Activated CD8-positive, alpha-beta T cell treated with anti-CD3 and anti-CD28 coated beads for 36 hours (primary cell): ENCODE data around the gene TBC1D14. TPM values are rescaled to one million over a fixed set of nuclear protein-coding genes. Genes with fewer than 3 reads are reported as not detected.
A peak's percentile ranks its signal among the peaks of the same experiment; 100 is the strongest.

Source experiments
- ATAC-seq: fragments of 200-7000 bp; cut with Tn5 transposase; one replicate; pipeline ENCODE4 v1.10.0; 2021; ENCODE audit warnings: mild to moderate bottlenecking, moderate library complexity
- CTCF ChIA-PET: fragments of 350-600 bp; sonication (Branson Sonifier 250); formaldehyde crosslinking; loops from one replicate; lab custom pipeline; 2021; ENCODE audit warnings: antibody characterized with exemption; lab: Charles Lee
- POLR2A ChIA-PET: fragments of 350-600 bp; sonication (Branson Sonifier 250); formaldehyde crosslinking; loops from one replicate; lab custom pipeline; 2021; ENCODE audit warnings: antibody characterized with exemption; lab: Charles Lee
- DNase-seq: peaks from one replicate; pipeline ENCODE4 v3.0.0-alpha.2; 2020
- H3K27ac Mint-ChIP-seq: one replicate; pipeline ENCODE4 v1.8.0; 2021; ENCODE audit warnings: mild to moderate bottlenecking, mixed read lengths
- H3K27me3 Mint-ChIP-seq: one replicate; pipeline ENCODE4 v1.8.0; 2021; ENCODE audit warnings: mixed read lengths
- H3K36me3 Mint-ChIP-seq: one replicate; pipeline ENCODE4 v1.8.0; 2021; ENCODE audit warnings: low read depth, mixed read lengths
- H3K4me1 Mint-ChIP-seq: one replicate; pipeline ENCODE4 v1.8.0; 2021; ENCODE audit warnings: low read depth, mixed read lengths
- H3K4me3 Mint-ChIP-seq: one replicate; pipeline ENCODE4 v1.8.0; 2021; ENCODE audit warnings: mild to moderate bottlenecking, moderate library complexity, mixed read lengths
- H3K9me3 Mint-ChIP-seq: one replicate; pipeline ENCODE4 v1.8.0; 2021; ENCODE audit warnings: mixed read lengths
- intact Hi-C: fragments of 100-400 bp; cut with micrococcal nuclease; formaldehyde crosslinking; loops from one replicate; pipeline ENCODE4 v1.10.0; 2022
- total RNA-seq, 2 experiments: library from RNA; stranded (reverse); gene quantifications; one replicate each; pipeline ENCODE4 v1.2.3, GENCODE V29; 2021
- TF ChIP-seq, protein P1 (sequence below): fragments of 200-600 bp; IDR thresholded peaks from one replicate; pipeline ENCODE4 v1.8.0; 2022; ENCODE audit warnings: antibody characterized with exemption, mild to moderate bottlenecking

Gene TBC1D14
- total RNA-seq, 2 experiments from 2014 or later = 34.7 to 36.3 TPM

DNA sequence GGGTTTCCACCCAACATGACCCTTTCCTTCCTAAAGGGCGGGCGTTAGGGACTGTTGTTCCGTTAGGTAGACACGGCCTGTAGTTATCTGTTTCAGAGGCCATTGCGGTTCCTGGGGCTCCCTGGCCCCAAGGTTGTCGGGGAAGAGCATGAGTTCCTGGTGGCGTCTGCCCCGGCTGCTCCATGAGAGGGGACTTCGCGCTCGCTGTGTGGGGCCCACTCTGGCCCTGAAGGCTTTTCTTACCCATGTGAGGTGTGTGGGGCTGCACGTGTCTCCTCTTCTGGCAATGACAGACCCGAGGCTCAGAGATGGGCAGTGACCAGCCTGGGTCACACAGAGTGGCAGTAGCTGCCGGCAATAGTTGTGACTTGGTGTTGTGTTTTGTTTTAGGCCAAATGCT lies 142.7 kb downstream of the TBC1D14 start:
- TF ChIP-seq, protein P1, sequence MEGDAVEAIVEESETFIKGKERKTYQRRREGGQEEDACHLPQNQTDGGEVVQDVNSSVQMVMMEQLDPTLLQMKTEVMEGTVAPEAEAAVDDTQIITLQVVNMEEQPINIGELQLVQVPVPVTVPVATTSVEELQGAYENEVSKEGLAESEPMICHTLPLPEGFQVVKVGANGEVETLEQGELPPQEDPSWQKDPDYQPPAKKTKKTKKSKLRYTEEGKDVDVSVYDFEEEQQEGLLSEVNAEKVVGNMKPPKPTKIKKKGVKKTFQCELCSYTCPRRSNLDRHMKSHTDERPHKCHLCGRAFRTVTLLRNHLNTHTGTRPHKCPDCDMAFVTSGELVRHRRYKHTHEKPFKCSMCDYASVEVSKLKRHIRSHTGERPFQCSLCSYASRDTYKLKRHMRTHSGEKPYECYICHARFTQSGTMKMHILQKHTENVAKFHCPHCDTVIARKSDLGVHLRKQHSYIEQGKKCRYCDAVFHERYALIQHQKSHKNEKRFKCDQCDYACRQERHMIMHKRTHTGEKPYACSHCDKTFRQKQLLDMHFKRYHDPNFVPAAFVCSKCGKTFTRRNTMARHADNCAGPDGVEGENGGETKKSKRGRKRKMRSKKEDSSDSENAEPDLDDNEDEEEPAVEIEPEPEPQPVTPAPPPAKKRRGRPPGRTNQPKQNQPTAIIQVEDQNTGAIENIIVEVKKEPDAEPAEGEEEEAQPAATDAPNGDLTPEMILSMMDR = no peak
- H3K9me3 Mint-ChIP-seq = no peaks in the 10 kb centered on the region
- intact Hi-C loops = no loop called here
- H3K4me3 Mint-ChIP-seq = no peak overlapping the region
- DNase-seq (no peak), ATAC-seq (no peak)
- H3K27me3 Mint-ChIP-seq = no peaks in the 10 kb centered on the region
- H3K27ac Mint-ChIP-seq = peak overlapping the region; percentile 71
- POLR2A ChIA-PET = interaction anchor here (0.7 to 1.0 kb wide), 3 partner anchors 10 to 146 kb away, joined by 3 to 4 read pairs (median 3); partner anchors contain the start of gene GRPEL1
- H3K36me3 Mint-ChIP-seq = peaks cover 14% of the 10 kb centered on the region
- H3K4me1 Mint-ChIP-seq = peaks cover 33% of the 10 kb centered on the region
- CTCF ChIA-PET = interaction anchor here (0.7 to 2.4 kb wide), 2 partner anchors 9 to 19 kb away, joined by 3 to 6 read pairs; partner anchors contain the start of gene TADA2B

DNA sequence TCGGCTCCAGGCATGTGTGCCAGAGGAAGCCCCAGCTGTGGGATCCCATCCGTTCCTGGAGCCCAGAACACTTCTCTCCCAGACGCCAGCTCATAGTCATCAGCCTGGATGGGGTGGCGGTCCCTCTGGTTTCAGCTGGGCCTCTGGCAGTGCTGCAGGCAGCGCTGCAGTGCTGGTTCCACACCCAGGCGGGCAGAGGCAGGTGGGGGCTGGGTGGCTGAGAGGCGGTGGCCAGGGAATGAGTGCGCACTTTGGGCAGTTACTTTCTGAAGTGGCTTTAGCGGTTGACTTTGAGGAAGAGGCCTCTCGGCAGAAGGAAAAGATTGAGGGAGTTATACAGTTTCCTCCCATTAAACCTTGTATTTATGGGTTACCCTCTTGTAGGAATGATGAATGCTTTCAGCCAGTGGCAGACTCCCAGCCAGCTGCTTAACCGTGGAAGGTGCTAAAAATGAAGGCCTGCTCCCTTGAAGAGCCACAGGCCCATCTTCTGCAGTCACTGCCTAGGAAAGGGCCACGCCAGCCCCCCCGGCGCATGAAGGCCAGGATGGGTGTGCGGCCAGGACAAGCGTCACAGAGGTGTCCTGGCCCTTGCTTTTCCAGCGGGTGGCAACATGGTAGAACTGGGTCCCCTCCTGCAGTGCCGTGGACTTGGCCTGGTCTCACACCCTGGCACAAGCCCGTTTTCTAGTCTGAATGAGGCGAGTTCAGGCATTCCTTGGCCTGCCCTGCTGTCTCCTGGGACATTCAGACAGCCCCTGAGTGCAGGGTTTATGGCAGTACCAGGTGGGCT lies 143.5 kb downstream of the TBC1D14 start:
- H3K4me3 Mint-ChIP-seq = no peak overlapping the region
- ChIA-PET POLR2A (interaction anchor here (0.7 to 2.1 kb wide), 5 partner anchors 9 to 147 kb away, joined by 3 to 8 read pairs (median 3); partner anchors contain the start of gene GRPEL1), CTCF (interaction anchor here (0.7 to 2.4 kb wide), 4 partner anchors 10 to 179 kb away, joined by 3 to 6 read pairs (median 3); partner anchors contain the start of gene TADA2B)
- intact Hi-C loops = no loop called here
- peak overlapping the region; percentile 71 for H3K27ac Mint-ChIP-seq
- H3K9me3 Mint-ChIP-seq = no peaks in the 10 kb centered on the region
- H3K36me3 Mint-ChIP-seq = peaks cover 18% of the 10 kb centered on the region
- peaks cover 27% of the 10 kb centered on the region for H3K4me1 Mint-ChIP-seq
- ATAC-seq (peak; percentile 62), DNase-seq (peak; percentile 37)
- TF ChIP-seq, protein P1 = no peak
- H3K27me3 Mint-ChIP-seq = no peaks in the 10 kb centered on the region

DNA sequence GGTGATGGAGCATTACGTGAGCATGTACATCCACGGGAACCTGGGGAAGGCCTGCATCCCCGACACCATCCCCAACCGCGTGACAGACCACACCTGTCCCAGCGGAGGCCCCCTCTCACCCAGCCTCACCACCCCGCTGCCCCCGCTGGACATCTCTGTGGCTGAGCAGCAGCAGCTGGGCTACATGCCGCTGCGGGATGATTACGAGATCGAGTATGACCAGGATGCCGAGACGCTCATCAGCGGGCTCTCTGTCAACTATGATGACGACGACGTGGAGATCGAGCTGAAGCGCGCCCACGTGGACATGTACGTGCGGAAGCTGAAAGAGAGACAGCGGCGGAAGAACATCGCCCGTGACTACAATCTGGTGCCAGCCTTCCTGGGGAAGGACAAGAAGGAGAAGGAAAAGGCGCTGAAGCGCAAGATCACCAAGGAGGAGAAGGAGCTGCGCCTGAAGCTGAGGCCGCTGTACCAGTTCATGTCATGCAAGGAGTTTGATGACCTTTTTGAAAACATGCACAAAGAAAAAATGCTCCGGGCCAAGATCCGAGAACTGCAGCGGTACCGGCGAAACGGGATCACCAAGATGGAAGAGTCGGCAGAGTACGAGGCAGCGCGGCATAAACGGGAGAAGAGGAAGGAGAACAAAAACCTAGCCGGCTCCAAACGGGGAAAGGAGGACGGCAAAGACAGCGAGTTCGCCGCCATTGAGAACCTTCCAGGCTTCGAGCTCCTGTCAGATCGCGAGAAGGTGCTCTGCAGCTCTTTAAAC lies 144.7 kb downstream of the TBC1D14 start:
- no peak overlapping the region for H3K27ac Mint-ChIP-seq
- ChIA-PET CTCF (interaction anchor here (1.0 to 1.6 kb wide), 4 partner anchors 11 to 181 kb away, joined by 3 to 8 read pairs (median 4); partner anchors contain the start of genes GRPEL1 and TADA2B), POLR2A (interaction anchor here (0.7 to 10.2 kb wide), 4 partner anchors 9 to 131 kb away, joined by 3 to 67 read pairs (median 11); partner anchors contain the start of gene TADA2B)
- H3K4me1 Mint-ChIP-seq = peaks cover 30% of the 10 kb centered on the region
- TF ChIP-seq, protein P1 = no peak
- H3K4me3 Mint-ChIP-seq = no peak overlapping the region
- H3K9me3 Mint-ChIP-seq = no peaks in the 10 kb centered on the region
- no peak for DNase-seq
- H3K36me3 Mint-ChIP-seq = peaks cover 27% of the 10 kb centered on the region
- no peak for ATAC-seq
- intact Hi-C loops = no loop called here
- H3K27me3 Mint-ChIP-seq = no peaks in the 10 kb centered on the region

DNA sequence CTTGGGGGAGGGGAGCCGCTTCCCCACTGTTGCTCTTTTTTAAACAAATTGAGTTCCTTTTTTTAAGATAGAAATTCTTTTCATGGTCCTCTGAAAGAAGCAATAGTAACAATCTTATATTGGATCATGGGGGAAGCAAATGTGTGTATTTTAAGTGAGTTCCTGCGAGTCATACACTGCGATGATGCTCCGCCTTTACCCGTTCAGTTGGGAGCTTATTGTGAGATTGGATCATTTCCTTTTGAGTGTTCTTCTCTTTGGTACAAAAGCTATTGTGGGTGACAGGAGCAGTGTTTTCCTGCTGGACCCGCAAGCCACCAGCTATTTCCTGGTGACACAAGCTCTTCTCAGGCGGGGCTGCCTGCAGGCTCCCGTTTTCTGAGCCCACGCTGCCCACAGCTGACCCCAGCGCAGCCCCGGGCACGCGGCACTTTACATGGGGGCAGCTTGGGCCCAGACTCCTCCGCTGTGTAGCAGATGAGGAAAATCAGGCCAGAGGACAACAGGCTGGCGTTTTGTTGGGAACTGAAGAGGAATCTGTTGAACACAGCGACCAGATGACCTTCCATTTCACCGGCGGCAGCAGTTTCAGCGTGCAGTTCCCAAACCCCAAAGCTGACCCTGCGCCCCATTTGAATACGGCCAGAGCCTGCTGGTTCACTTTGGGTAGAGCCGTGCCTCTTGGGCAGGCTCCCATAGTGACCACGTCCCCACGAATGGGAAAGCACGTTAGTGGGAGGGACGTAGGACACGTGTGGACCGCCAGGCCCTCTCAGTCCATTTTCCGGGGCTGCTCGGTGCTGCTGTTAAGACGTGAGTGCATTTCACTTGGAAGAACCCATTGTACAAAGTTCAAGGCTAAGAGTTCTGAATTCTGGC lies 145.7 kb downstream of the TBC1D14 start:
- peaks cover 30% of the 10 kb centered on the region for H3K36me3 Mint-ChIP-seq
- CTCF ChIA-PET = interaction anchor here (1.3 to 1.8 kb wide), 4 partner anchors 10 to 15 kb away, joined by 3 to 8 read pairs (median 6); partner anchors contain the start of genes GRPEL1 and TADA2B
- intact Hi-C loops = no loop called here
- H3K27ac Mint-ChIP-seq = no peak overlapping the region
- TF ChIP-seq, protein P1 = no peak
- no peak overlapping the region for H3K4me3 Mint-ChIP-seq
- no peaks in the 10 kb centered on the region for H3K27me3 Mint-ChIP-seq
- peaks cover 26% of the 10 kb centered on the region for H3K4me1 Mint-ChIP-seq
- H3K9me3 Mint-ChIP-seq = no peaks in the 10 kb centered on the region
- DNase-seq = no peak
- ATAC-seq = no peak
- POLR2A ChIA-PET = interaction anchor here (2.1 to 10.2 kb wide), 3 partner anchors 9 to 12 kb away, joined by 14 to 67 read pairs (median 16); partner anchors contain the start of genes GRPEL1 and TADA2B
